GM21360 (cell line): ENCODE data around the gene AGBL3.
"Not testable (repeated sequence)": the region's sequence is repeated elsewhere in the genome, so short reads cannot be mapped to it uniquely, and the experiment has no call there.

Source experiments
- ATAC-seq: cut with Tn5 transposase; IDR thresholded peaks from one replicate; pipeline ENCODE4 v1.9.1; 2021; ENCODE audit warnings: mild to moderate bottlenecking, moderate library complexity; ENCODE audit not compliant: unreplicated experiment

AGBL3 gene

GRCh38 chr7:135074531-135074930, 88.2 kb downstream of the AGBL3 start:
- no peak for ATAC-seq

- no peak for ATAC-seq
Measured at GRCh38 chr7:135075716-135076115, 89.4 kb downstream of the AGBL3 start.

GRCh38 chr7:135076882-135077281, 90.6 kb downstream of the AGBL3 start:
- ATAC-seq, result no peak

GRCh38 chr7:135077642-135078041, 91.3 kb downstream of the AGBL3 start:
- ATAC-seq, result no peak

GRCh38 chr7:135078051-135078450, 91.7 kb downstream of the AGBL3 start:
- ATAC-seq, result no peak

GRCh38 chr7:135079068-135079467, 92.8 kb downstream of the AGBL3 start:
- no peak for ATAC-seq

- no peak for ATAC-seq
Measured at GRCh38 chr7:135083005-135083404, 96.7 kb downstream of the AGBL3 start.

- ATAC-seq, result no peak
Measured at GRCh38 chr7:135088566-135088965, 102.3 kb downstream of the AGBL3 start.

GRCh38 chr7:135091717-135092116, 105.4 kb downstream of the AGBL3 start:
- no peak for ATAC-seq

- ATAC-seq, result no peak
Measured at GRCh38 chr7:135094472-135095237, 108.3 kb downstream of the AGBL3 start.

GRCh38 chr7:135095450-135095849, 109.1 kb downstream of the AGBL3 start:
- no peak for ATAC-seq

GRCh38 chr7:135098391-135098790, 112.1 kb downstream of the AGBL3 start:
- no peak for ATAC-seq

GRCh38 chr7:135100856-135101255, 114.5 kb downstream of the AGBL3 start:
- no peak for ATAC-seq

- peak; percentile 87 for ATAC-seq
Measured at GRCh38 chr7:135102372-135102771, 116.1 kb downstream of the AGBL3 start.

- no peak for ATAC-seq
Measured at GRCh38 chr7:135109562-135109961, 123.3 kb downstream of the AGBL3 start.

GRCh38 chr7:135109976-135110375, 123.7 kb downstream of the AGBL3 start:
- ATAC-seq, result no peak

GRCh38 chr7:135111379-135111778, 125.1 kb downstream of the AGBL3 start:
- ATAC-seq, result no peak

- ATAC-seq, result no peak
Measured at GRCh38 chr7:135114622-135115021, 128.3 kb downstream of the AGBL3 start.

- ATAC-seq, result no peak
Measured at GRCh38 chr7:135117096-135117495, 130.8 kb downstream of the AGBL3 start.

GRCh38 chr7:135121868-135122267, 135.6 kb downstream of the AGBL3 start:
- no peak for ATAC-seq

- not testable (repeated sequence) for ATAC-seq
Measured at GRCh38 chr7:135124631-135125030, 138.3 kb downstream of the AGBL3 start.

- no peak for ATAC-seq
Measured at GRCh38 chr7:135128931-135129330, 142.6 kb downstream of the AGBL3 start.

- no peak for ATAC-seq
Measured at GRCh38 chr7:135129579-135129978, 143.3 kb downstream of the AGBL3 start.
